Body of pancreas (tissue), 4 donors: ENCODE data around the gene ZSCAN2. TPM values are rescaled to one million over a fixed set of nuclear protein-coding genes. Genes with fewer than 3 reads are reported as not detected.

Experiments used
- ATAC-seq: fragments of 150-250 bp; one replicate; pipeline ENCODE4 v1.9.1; 2016
- DNase-seq, 4 donors: peaks; one replicate each; pipeline ENCODE4 v3.0.0-alpha.2; 2019
- H3K27ac ChIP-seq, 4 donors: fragments of 200-600 bp; sonication (generic); 1 replicate in 3 of 4; 2 replicates in 1 of 4; pipeline versions ENCODE4 v1.5.1 to v1.6.1; 2016 to 2019; ENCODE audit warnings: mild to moderate bottlenecking in 1 of 4, mixed read lengths in 1 of 4, moderate library complexity in 1 of 4
- H3K27me3 ChIP-seq, 2 donors: fragments of 200-600 bp; sonication (generic); one replicate each; pipeline ENCODE4 v1.6.0; 2016; ENCODE audit warnings: mild to moderate bottlenecking in 1 of 2
- H3K36me3 ChIP-seq, 2 donors: fragments of 200-600 bp; sonication (generic); replicated peaks in 1 of 2; 2 replicates each; pipeline ENCODE4 v1.5.1; 2016; ENCODE audit warnings: low read depth in 2 of 2; ENCODE audit not compliant: insufficient read depth in 1 of 2
- H3K4me1 ChIP-seq: fragments of 200-600 bp; sonication (generic); one replicate; pipeline ENCODE4 v1.6.0; 2016
- H3K4me3 ChIP-seq, 2 donors: fragments of 200-600 bp; sonication (generic); 1 replicate in 1 of 2; 2 replicates in 1 of 2; pipeline ENCODE4 v1.5.1; 2016 to 2019
- H3K9me3 ChIP-seq, 3 donors: fragments of 200-600 bp; sonication (generic); 1 replicate in 2 of 3; 2 replicates in 1 of 3; pipeline ENCODE4 v1.5.1; 2016
- CTCF ChIP-seq, 7 experiments: fragments of 450-650 bp in 4 of 7; fragments of 200-600 bp in 3 of 7; sonication (generic) in 3 of 7; IDR thresholded peaks; one replicate each; pipeline ENCODE4 v1.5.1; 2016 to 2019; ENCODE audit warnings: antibody characterized with exemption in 7 of 7
- POLR2A ChIP-seq, 3 donors: fragments of 450-650 bp; IDR thresholded peaks; one replicate each; pipeline ENCODE4 v1.6.1; 2016; ENCODE audit warnings: antibody characterized with exemption in 3 of 3, mild to moderate bottlenecking in 2 of 3
- WGBS, 2 donors: methylation state at CpG; one replicate each; pipeline ENCODE4 v1.1.5; 2017; 5-methylcytosine and 5-hydroxymethylcytosine counted together
- intact Hi-C: fragments of 100-400 bp; cut with DNase I; formaldehyde crosslinking; loops from one replicate; pipeline ENCODE4 v1.15.1; 2023
- total RNA-seq, 2 donors: library from RNA; depleted of rRNA; stranded (reverse); fragments of >200 nt; gene quantifications; one replicate each; pipeline ENCODE4 v1.1.0, GENCODE V29; 2016

The ZSCAN2 gene
- total RNA-seq, 2 donors from 2014 or later, result 13.5 TPM

- 93% methylated on average over 6 to 10 of the region's 10 CpGs for WGBS, 2 donors
- no peak for TF ChIP-seq CTCF (IDR thresholded peaks at IDR 0.05)
- TF ChIP-seq POLR2A (IDR thresholded peaks at IDR 0.05), result no peak
- Histone ChIP-seq H3K9me3 (no peaks in the 10 kb centered on the region), H3K27ac (no peak overlapping the region), H3K36me3 (peaks cover 8 to 36% of the 10 kb centered on the region in 2 donors), H3K4me1 (peaks cover 5% of the 10 kb centered on the region), H3K27me3 (no peaks in the 10 kb centered on the region), H3K4me3 (no peak overlapping the region)
- DNase-seq (no peak), ATAC-seq (no peak)
- intact Hi-C loops, result loop anchor here (10.0 kb wide), 1 partner anchor 51 kb away; no protein-coding TSS in a partner anchor
These were observed 44.7 kb downstream of the ZSCAN2 start for GRCh38 chr15:84645496-84645895.

- H3K4me3 ChIP-seq, result no peak overlapping the region
- DNase-seq (no peak), ATAC-seq (no peak)
- 89 to 90% methylated on average over 10 of the region's 10 CpGs for WGBS, 2 donors
- H3K27ac ChIP-seq, result no peak overlapping the region
- H3K9me3 ChIP-seq, result no peaks in the 10 kb centered on the region
- H3K36me3 ChIP-seq, result peaks cover 8 to 31% of the 10 kb centered on the region in 2 donors
- intact Hi-C loops, result loop anchor here (10.0 kb wide), 1 partner anchor 51 kb away; no protein-coding TSS in a partner anchor
- TF ChIP-seq CTCF (IDR thresholded peaks at IDR 0.05), result no peak
- TF ChIP-seq POLR2A (IDR thresholded peaks at IDR 0.05), result no peak
- H3K4me1 ChIP-seq, result peaks cover 8% of the 10 kb centered on the region
- H3K27me3 ChIP-seq, result no peaks in the 10 kb centered on the region
These were observed 45.2 kb downstream of the ZSCAN2 start for GRCh38 chr15:84645997-84646396.

- Histone ChIP-seq H3K4me3 (no peak overlapping the region), H3K36me3 (peaks cover 8 to 25% of the 10 kb centered on the region in 2 donors), H3K27me3 (no peaks in the 10 kb centered on the region), H3K9me3 (no peaks in the 10 kb centered on the region), H3K4me1 (peaks cover 25% of the 10 kb centered on the region), H3K27ac (no peak overlapping the region)
- intact Hi-C loops, result loop anchor here (10.0 kb wide), 1 partner anchor 53 kb away; no protein-coding TSS in a partner anchor
- no peak for TF ChIP-seq POLR2A (IDR thresholded peaks at IDR 0.05)
- no peak for TF ChIP-seq CTCF (IDR thresholded peaks at IDR 0.05)
- ATAC-seq, result no peak
- no peak for DNase-seq
These were observed 46.9 kb downstream of the ZSCAN2 start for GRCh38 chr15:84647726-84648125.

- Histone ChIP-seq H3K9me3 (no peaks in the 10 kb centered on the region), H3K4me3 (no peak overlapping the region), H3K27ac (no peak overlapping the region), H3K27me3 (no peaks in the 10 kb centered on the region), H3K36me3 (peaks cover 3 to 20% of the 10 kb centered on the region in 2 donors), H3K4me1 (peaks cover 33% of the 10 kb centered on the region)
- TF ChIP-seq POLR2A (IDR thresholded peaks at IDR 0.05), result no peak
- TF ChIP-seq CTCF (IDR thresholded peaks at IDR 0.05), result no peak
- no peak for ATAC-seq
- intact Hi-C loops, result loop anchor here (10.0 kb wide), 1 partner anchor 54 kb away; no protein-coding TSS in a partner anchor
- peak in 2 of 4 donors; percentile 28 to 45 for DNase-seq
- 49 to 56% methylated on average over 3 of the region's 3 CpGs for WGBS, 2 donors
These were observed 47.7 kb downstream of the ZSCAN2 start for GRCh38 chr15:84648539-84648938.

GRCh38 chr15:84649706-84650105 lies 48.9 kb downstream of the ZSCAN2 start:
- H3K27ac ChIP-seq, result no peak overlapping the region
- peaks cover 3 to 14% of the 10 kb centered on the region in 2 donors for H3K36me3 ChIP-seq
- ATAC-seq, result no peak
- no peak overlapping the region for H3K4me3 ChIP-seq
- no peak for DNase-seq
- TF ChIP-seq POLR2A (IDR thresholded peaks at IDR 0.05) (no peak), CTCF (IDR thresholded peaks at IDR 0.05) (no peak)
- intact Hi-C loops, result loop anchor here (10.0 kb wide), 2 partner anchors 55 to 275 kb away; no protein-coding TSS in a partner anchor
- peaks cover 36% of the 10 kb centered on the region for H3K4me1 ChIP-seq
- H3K9me3 ChIP-seq, result no peaks in the 10 kb centered on the region
- H3K27me3 ChIP-seq, result no peaks in the 10 kb centered on the region
- 100% methylated on average over 2 of the region's 2 CpGs for WGBS, 2 donors
